Testis (tissue), 5 donors: ENCODE results near the gene LGALSL. TPM values are rescaled to one million over a fixed set of nuclear protein-coding genes. Genes with fewer than 3 reads are reported as not detected.
A peak's percentile ranks its signal among the peaks of the same experiment; 100 is the strongest.

Experiments
- DNase-seq: peaks from one replicate; pipeline ENCODE4 v3.0.0-alpha.2; 2019
- H3K27ac ChIP-seq, 2 donors: fragments of 200-600 bp; sonication (generic); one replicate each; pipeline ENCODE4 v1.5.1; 2019
- H3K27me3 ChIP-seq: fragments of 200-600 bp; sonication (generic); one replicate; pipeline ENCODE4 v1.5.1; 2019
- H3K36me3 ChIP-seq: fragments of 200-600 bp; sonication (generic); one replicate; pipeline ENCODE4 v1.5.1; 2017; ENCODE audit warnings: low read depth; ENCODE audit errors: missing control alignments
- H3K4me1 ChIP-seq: fragments of 200-600 bp; sonication (generic); one replicate; pipeline ENCODE4 v1.5.1; 2019
- H3K4me3 ChIP-seq, 2 donors: fragments of 200-600 bp; sonication (generic); one replicate each; pipeline ENCODE4 v1.5.1; 2017 to 2019
- H3K9me3 ChIP-seq: fragments of 200-600 bp; sonication (generic); one replicate; pipeline ENCODE4 v1.5.1; 2017
- CTCF ChIP-seq, 3 experiments: fragments of 450-650 bp in 2 of 3; fragments of 200-600 bp in 1 of 3; sonication (generic) in 1 of 3; IDR thresholded peaks; one replicate each; pipeline ENCODE4 v1.5.1; 2016 to 2019; ENCODE audit warnings: antibody characterized with exemption in 3 of 3, mild to moderate bottlenecking in 2 of 3, moderate library complexity in 1 of 3
- POLR2A ChIP-seq: fragments of 450-650 bp; IDR thresholded peaks from one replicate; pipeline ENCODE4 v1.6.1; 2017; ENCODE audit warnings: antibody characterized with exemption, mild to moderate bottlenecking, moderate library complexity
- WGBS, 2 donors: methylation state at CpG; one replicate each; pipeline ENCODE4 v1.1.5; 2018; 5-methylcytosine and 5-hydroxymethylcytosine counted together
- intact Hi-C: fragments of 100-400 bp; cut with DNase I; formaldehyde crosslinking; loops from one replicate; pipeline ENCODE4 v1.15.1; 2023; ENCODE audit warnings: low total_unique reads
- long read RNA-seq, 2 donors: transcript quantifications; one replicate each; lab custom pipeline, GENCODE V29; 2026
- polyA plus RNA-seq: library from polyadenylated mRNA; stranded (reverse); fragments of 350-450 nt; fragmentation: Illumina TruSeq; extraction: RNeasy Lipid Tissue Mini Kit (QIAGEN cat#74804); gene quantifications from one replicate; pipeline ENCODE4 v1.2.3, GENCODE V29; 2014; ENCODE audit warnings: low read depth, low replicate concordance; ENCODE audit not compliant: insufficient read depth
- total RNA-seq, 2 donors: library from RNA; depleted of rRNA; stranded (reverse); fragments of >200 nt; gene quantifications; one replicate each; pipeline ENCODE4 v1.2.3, GENCODE V29; 2016

LGALSL gene
- total RNA-seq (10 to 100 TPM; 10.8 to 13.4 TPM), polyA plus RNA-seq (11.3 TPM)
- long read RNA-seq, donor 1, transcript LGALSL-201 (5 exons, 3,926 nt) = major isoform, 8 of 8 reads
- long read RNA-seq, donor 1, partial matches to known transcripts = 0 of 8 reads
- long read RNA-seq, donor 1, other reads (novel, unspliced or antisense) = 0 of 8 reads
- long read RNA-seq, donor 2, transcript LGALSL-201 (5 exons, 3,926 nt) = major isoform, 8 of 8 reads
- long read RNA-seq, donor 2, partial matches to known transcripts = 0 of 8 reads
- long read RNA-seq, donor 2, other reads (novel, unspliced or antisense) = 0 of 8 reads

GRCh38 chr2:64453770-64454385 lies at the start of gene LGALSL:
Gene LGALSL (plus strand): TSS chr2:64454162. CDS start chr2:64454546, 384 bp downstream.
- peak; percentile 81 for DNase-seq
- no peaks in the 10 kb centered on the region for H3K9me3 ChIP-seq
- TF ChIP-seq CTCF (IDR thresholded peaks at IDR 0.05) = no peak
- no peak for TF ChIP-seq POLR2A
- H3K4me1 ChIP-seq = peaks cover 10% of the 10 kb centered on the region
- peak within 1 kb of the TSS; percentile 90 to 92 for H3K27ac ChIP-seq
- H3K4me3 ChIP-seq = peak within 1 kb of the TSS; percentile 77 to 83
- H3K36me3 ChIP-seq = no peaks in the 10 kb centered on the region
- 0 to 1% methylated on average over 13 to 33 of the region's 52 CpGs for WGBS, 2 donors
- H3K27me3 ChIP-seq = no peaks in the 10 kb centered on the region
- intact Hi-C loops = no loop called here

- H3K4me3 ChIP-seq = no peak overlapping the region
- no peaks in the 10 kb centered on the region for H3K36me3 ChIP-seq
- TF ChIP-seq POLR2A (no peak), CTCF (IDR thresholded peaks at IDR 0.05) (no peak)
- no peaks in the 10 kb centered on the region for H3K9me3 ChIP-seq
- H3K27ac ChIP-seq = peak overlapping the region; percentile 75 to 81
- H3K27me3 ChIP-seq = no peaks in the 10 kb centered on the region
- peak; percentile 68 for DNase-seq
- intact Hi-C loops = no loop called here
- 13 to 15% methylated on average over 9 of the region's 9 CpGs for WGBS, 2 donors
- peaks cover 32% of the 10 kb centered on the region for H3K4me1 ChIP-seq
Measured at GRCh38 chr2:64404743-64405142, 49.2 kb upstream of the LGALSL start.

GRCh38 chr2:64405581-64406406 lies 48.2 kb upstream of the LGALSL start:
- Histone ChIP-seq H3K4me3 (no peak overlapping the region), H3K9me3 (no peaks in the 10 kb centered on the region), H3K4me1 (peaks cover 32% of the 10 kb centered on the region), H3K36me3 (no peaks in the 10 kb centered on the region), H3K27ac (peak overlapping the region in 1 of 2 donors; percentile 8), H3K27me3 (no peaks in the 10 kb centered on the region)
- DNase-seq = no peak
- TF ChIP-seq CTCF (IDR thresholded peaks at IDR 0.05) (no peak), POLR2A (no peak)
- intact Hi-C loops = no loop called here
- 63 to 77% methylated on average over 8 to 11 of the region's 11 CpGs for WGBS, 2 donors

- intact Hi-C loops = no loop called here
- 68 to 75% methylated on average over 2 of the region's 2 CpGs for WGBS, 2 donors
- Histone ChIP-seq H3K9me3 (no peaks in the 10 kb centered on the region), H3K27ac (no peak overlapping the region), H3K27me3 (no peaks in the 10 kb centered on the region), H3K4me1 (peaks cover 32% of the 10 kb centered on the region), H3K36me3 (no peaks in the 10 kb centered on the region), H3K4me3 (no peak overlapping the region)
- DNase-seq = peak; percentile 48
- TF ChIP-seq POLR2A (no peak), CTCF (IDR thresholded peaks at IDR 0.05) (no peak)
Measured at GRCh38 chr2:64406407-64406774, 47.6 kb upstream of the LGALSL start.
